HEK293T (cell line): ENCODE data around the gene NR5A1.

Source experiments
- FOXM1 ChIP-seq: fragments of 450-650 bp; IDR thresholded peaks from 2 replicates; pipeline ENCODE4 v1.6.1; 2017; ENCODE audit warnings: mild to moderate bottlenecking, borderline replicate concordance
- LEF1 ChIP-seq: fragments of 450-650 bp; IDR thresholded peaks from 2 replicates; pipeline ENCODE4 v1.6.1; 2017; ENCODE audit warnings: mild to moderate bottlenecking, borderline replicate concordance

DNA sequence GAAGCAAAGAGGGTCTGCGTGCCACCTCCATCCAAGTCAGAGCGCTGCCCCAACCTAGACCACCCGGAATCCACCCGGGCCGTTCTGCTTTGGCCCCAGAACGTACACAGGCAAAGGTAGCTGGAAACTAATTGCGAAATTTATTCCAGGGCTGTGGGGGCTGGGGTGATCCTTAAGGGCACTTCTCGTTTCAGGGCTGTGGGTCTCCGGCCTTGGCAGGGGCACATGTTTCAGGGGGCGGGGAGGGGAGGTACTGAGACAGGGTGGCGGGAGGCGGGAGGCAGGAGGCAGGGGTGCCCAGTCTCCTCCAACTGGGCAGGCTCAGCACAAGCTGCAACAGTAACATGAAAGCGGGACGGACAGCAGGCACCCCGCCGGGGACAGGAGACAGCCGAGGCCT lies 26.1 kb downstream of the NR5A1 start:
- TF ChIP-seq LEF1 (no peak), FOXM1 (no peak)
